NT2/D1 (cell line): ENCODE data around the gene USP28.
"Not testable (repeated sequence)": the region's sequence is repeated elsewhere in the genome, so short reads cannot be mapped to it uniquely, and the experiment has no call there.

Source experiments
- DNase-seq: peaks from one replicate; pipeline ENCODE4 v3.0.0-alpha.2; 2011; ENCODE audit warnings: low read depth, low spot score
- H3K27me3 ChIP-seq: 2 replicates; pipeline ENCODE4 v1.6.0; 2011; ENCODE audit warnings: mild to moderate bottlenecking; ENCODE audit not compliant: insufficient read length, insufficient read depth
- H3K36me3 ChIP-seq: 2 replicates; pipeline ENCODE4 v1.6.1; 2011; ENCODE audit warnings: mild to moderate bottlenecking, low read length, mixed read lengths; ENCODE audit not compliant: insufficient read depth, insufficient read length
- H3K4me1 ChIP-seq: 2 replicates; pipeline ENCODE4 v1.5.1; 2011; ENCODE audit not compliant: insufficient read depth, insufficient read length
- H3K4me3 ChIP-seq: 2 replicates; pipeline ENCODE4 v1.5.1; 2011; ENCODE audit warnings: low read depth; ENCODE audit not compliant: insufficient read length
- H3K9ac ChIP-seq: 2 replicates; pipeline ENCODE4 v1.6.0; 2011; ENCODE audit warnings: low read depth; ENCODE audit not compliant: insufficient read length
- H3K9me3 ChIP-seq: 2 replicates; pipeline ENCODE4 v1.5.1; 2011; ENCODE audit warnings: mild to moderate bottlenecking, low read length; ENCODE audit not compliant: insufficient read depth
- SUZ12 ChIP-seq: IDR thresholded peaks from 2 replicates; pipeline ENCODE4 v1.6.1; 2011; ENCODE audit not compliant: insufficient read length, insufficient read depth; ENCODE audit errors: extremely low read depth
- YY1 ChIP-seq: IDR thresholded peaks from 2 replicates; pipeline ENCODE4 v1.6.1; 2011; ENCODE audit not compliant: insufficient read length, insufficient read depth
- ZNF274 ChIP-seq: IDR thresholded peaks from 2 replicates; pipeline ENCODE4 v1.6.1; 2011; ENCODE audit warnings: mild to moderate bottlenecking, low read depth, low read length

USP28 gene

GRCh38 chr11:113779496-113779895, 95.9 kb downstream of the USP28 start, which contains the start of gene CLDN25:
TSS of gene CLDN25 (plus strand) at chr11:113779796. CDS start at chr11:113779796, 0 bp downstream.
- H3K9me3 ChIP-seq = no peaks in the 10 kb centered on the region
- H3K36me3 ChIP-seq = no peaks in the 10 kb centered on the region
- H3K27me3 ChIP-seq = no peaks in the 10 kb centered on the region
- H3K4me1 ChIP-seq = no peaks in the 10 kb centered on the region
- TF ChIP-seq ZNF274 = no peak
- no peak for TF ChIP-seq YY1
- TF ChIP-seq SUZ12 = no peak
- H3K9ac ChIP-seq = no peak within 1 kb of the TSS
- no peak within 1 kb of the TSS for H3K4me3 ChIP-seq
- DNase-seq = no peak

GRCh38 chr11:113778111-113778910, 97.1 kb downstream of the USP28 start:
- no peaks in the 10 kb centered on the region for H3K36me3 ChIP-seq
- H3K9me3 ChIP-seq = no peaks in the 10 kb centered on the region
- TF ChIP-seq ZNF274 = no peak
- no peak for TF ChIP-seq YY1
- no peak overlapping the region for H3K9ac ChIP-seq
- H3K4me1 ChIP-seq = no peaks in the 10 kb centered on the region
- no peaks in the 10 kb centered on the region for H3K27me3 ChIP-seq
- no peak overlapping the region for H3K4me3 ChIP-seq
- DNase-seq = no peak

GRCh38 chr11:113774174-113774503, 101.2 kb downstream of the USP28 start:
- Histone ChIP-seq H3K4me3 (no peak overlapping the region), H3K4me1 (no peaks in the 10 kb centered on the region), H3K9me3 (no peaks in the 10 kb centered on the region), H3K27me3 (no peaks in the 10 kb centered on the region), H3K36me3 (peaks cover 19% of the 10 kb centered on the region), H3K9ac (peak overlapping the region; percentile 76)
- no peak for DNase-seq
- TF ChIP-seq SUZ12 (no peak), ZNF274 (no peak), YY1 (no peak)

GRCh38 chr11:113773416-113774173, 101.8 kb downstream of the USP28 start, which contains the start of gene ZW10:
TSS of gene ZW10 (minus strand) at chr11:113773692. CDS start at chr11:113773666, 26 bp downstream.
- peak; percentile 95 for DNase-seq
- TF ChIP-seq YY1 (no peak), ZNF274 (no peak), SUZ12 (no peak)
- Histone ChIP-seq H3K9me3 (no peaks in the 10 kb centered on the region), H3K4me1 (no peaks in the 10 kb centered on the region), H3K27me3 (no peaks in the 10 kb centered on the region), H3K9ac (peak within 1 kb of the TSS; percentile 94), H3K36me3 (peaks cover 25% of the 10 kb centered on the region), H3K4me3 (peak within 1 kb of the TSS; percentile 96)

GRCh38 chr11:113773092-113773415, 102.3 kb downstream of the USP28 start:
- H3K36me3 ChIP-seq = peaks cover 30% of the 10 kb centered on the region
- TF ChIP-seq SUZ12 = no peak
- TF ChIP-seq YY1 = no peak
- no peak for TF ChIP-seq ZNF274
- H3K9ac ChIP-seq = peak overlapping the region; percentile 94
- no peaks in the 10 kb centered on the region for H3K27me3 ChIP-seq
- H3K9me3 ChIP-seq = no peaks in the 10 kb centered on the region
- DNase-seq = no peak
- H3K4me1 ChIP-seq = no peaks in the 10 kb centered on the region
- peak overlapping the region; percentile 96 for H3K4me3 ChIP-seq

GRCh38 chr11:113771964-113772363, 103.4 kb downstream of the USP28 start:
- Histone ChIP-seq H3K36me3 (peaks cover 37% of the 10 kb centered on the region), H3K27me3 (no peaks in the 10 kb centered on the region), H3K4me1 (no peaks in the 10 kb centered on the region), H3K9ac (peak overlapping the region; percentile 5), H3K9me3 (no peaks in the 10 kb centered on the region), H3K4me3 (no peak overlapping the region)
- TF ChIP-seq SUZ12 = no peak
- no peak for TF ChIP-seq YY1
- TF ChIP-seq ZNF274 = no peak
- DNase-seq = no peak

- peaks cover 49% of the 10 kb centered on the region for H3K36me3 ChIP-seq
- no peaks in the 10 kb centered on the region for H3K4me1 ChIP-seq
- no peaks in the 10 kb centered on the region for H3K9me3 ChIP-seq
- DNase-seq = no peak
- H3K27me3 ChIP-seq = no peaks in the 10 kb centered on the region
- H3K9ac ChIP-seq = no peak overlapping the region
- H3K4me3 ChIP-seq = no peak overlapping the region
- no peak for TF ChIP-seq YY1
- TF ChIP-seq ZNF274 = no peak
- TF ChIP-seq SUZ12 = no peak
Observed at GRCh38 chr11:113764527-113765219, 110.7 kb downstream of the USP28 start.

GRCh38 chr11:113763040-113763439, 112.3 kb downstream of the USP28 start:
- not testable (repeated sequence) for H3K4me1 ChIP-seq, H3K9me3 ChIP-seq, H3K4me3 ChIP-seq, DNase-seq, H3K27me3 ChIP-seq, H3K9ac ChIP-seq
- H3K36me3 ChIP-seq = peaks cover 47% of the 10 kb centered on the region
